Activated CD8-positive, alpha-beta memory T cell treated with anti-CD3 and anti-CD28 coated beads for 24 hours (primary cell): ENCODE results near the gene DGCR8.

Experiments
- DNase-seq: peaks from one replicate; pipeline ENCODE4 v3.0.0-alpha.2; 2020

The DGCR8 gene

GRCh38 chr22:20079745-20080444 lies at the start of gene DGCR8:
TSS of gene DGCR8 (plus strand) at chr22:20080241. CDS start at chr22:20085964, 5,723 bp downstream.
- DNase-seq, result peak; percentile 89

- no peak for DNase-seq
Observed at GRCh38 chr22:20031732-20032406, 48.2 kb upstream of the DGCR8 start.

GRCh38 chr22:20032407-20032991 lies 47.5 kb upstream of the DGCR8 start:
- no peak for DNase-seq

GRCh38 chr22:20033045-20033706 lies 46.9 kb upstream of the DGCR8 start:
- no peak for DNase-seq

- no peak for DNase-seq
Observed at GRCh38 chr22:20034143-20034542, 45.9 kb upstream of the DGCR8 start.

GRCh38 chr22:20035375-20036083 lies 44.5 kb upstream of the DGCR8 start:
- DNase-seq, result no peak

GRCh38 chr22:20036084-20036482 lies 44.0 kb upstream of the DGCR8 start:
- no peak for DNase-seq

GRCh38 chr22:20036535-20037392 lies 43.3 kb upstream of the DGCR8 start:
- DNase-seq, result no peak

GRCh38 chr22:20037419-20037818 lies 42.6 kb upstream of the DGCR8 start:
- no peak for DNase-seq

GRCh38 chr22:20038574-20038973 lies 41.5 kb upstream of the DGCR8 start:
- DNase-seq, result no peak

GRCh38 chr22:20039683-20040325 lies 40.2 kb upstream of the DGCR8 start:
- no peak for DNase-seq

GRCh38 chr22:20040327-20041200 lies 39.5 kb upstream of the DGCR8 start:
- no peak for DNase-seq

- DNase-seq, result no peak
Observed at GRCh38 chr22:20043057-20043996, 36.7 kb upstream of the DGCR8 start.

- no peak for DNase-seq
Observed at GRCh38 chr22:20043997-20044342, 36.1 kb upstream of the DGCR8 start.

GRCh38 chr22:20044495-20045151 lies 35.4 kb upstream of the DGCR8 start:
- no peak for DNase-seq

GRCh38 chr22:20046730-20047129 lies 33.3 kb upstream of the DGCR8 start:
- no peak for DNase-seq

GRCh38 chr22:20051927-20052308 lies 28.1 kb upstream of the DGCR8 start:
- no peak for DNase-seq

GRCh38 chr22:20052309-20053259 lies 27.5 kb upstream of the DGCR8 start:
- no peak for DNase-seq
